Measurements from ENCODE around the gene R3HDML.
A peak's percentile ranks its signal among the peaks of the same experiment; 100 is the strongest.
"Not testable (repeated sequence)": the region's sequence is repeated elsewhere in the genome, so short reads cannot be mapped to it uniquely, and the experiment has no call there.

R3HDML gene

GRCh38 chr20:44296011-44296410 is 40.8 kb upstream of the R3HDML start:
- Histone ChIP-seq H3K4me3 (ENCODE audit: severe bottlenecking) (no peak overlapping the region), H3K27ac (ENCODE audit: poor library complexity, severe bottlenecking) (no peak overlapping the region), H3K36me3 (ENCODE audit: low read depth) (no peaks in the 10 kb centered on the region), H3K27me3 (ENCODE audit: insufficient read depth, poor library complexity, severe bottlenecking) (no peaks in the 10 kb centered on the region), H3K4me1 (ENCODE audit: insufficient read depth, poor library complexity, severe bottlenecking) (no peaks in the 10 kb centered on the region), H3K9me3 (ENCODE audit: severe bottlenecking) (no peaks in the 10 kb centered on the region)
- TF ChIP-seq CTCF (IDR thresholded peaks at IDR 0.05; ENCODE audit: poor library complexity, severe bottlenecking), result no peak
- DNase-seq (ENCODE audit: low spot score) (no peak), ATAC-seq (ENCODE audit: low read depth) (no peak)

GRCh38 chr20:44297721-44298120 is 39.1 kb upstream of the R3HDML start:
- Histone ChIP-seq H3K27ac (ENCODE audit: poor library complexity, severe bottlenecking) (no peak overlapping the region), H3K4me1 (ENCODE audit: insufficient read depth, poor library complexity, severe bottlenecking) (no peaks in the 10 kb centered on the region), H3K27me3 (ENCODE audit: insufficient read depth, poor library complexity, severe bottlenecking) (no peaks in the 10 kb centered on the region), H3K9me3 (ENCODE audit: severe bottlenecking) (no peaks in the 10 kb centered on the region), H3K4me3 (ENCODE audit: severe bottlenecking) (no peak overlapping the region), H3K36me3 (ENCODE audit: low read depth) (no peaks in the 10 kb centered on the region)
- ATAC-seq (ENCODE audit: low read depth) (no peak), DNase-seq (ENCODE audit: low spot score) (no peak)
- TF ChIP-seq CTCF (IDR thresholded peaks at IDR 0.05; ENCODE audit: poor library complexity, severe bottlenecking), result no peak

GRCh38 chr20:44299011-44299535 is 37.8 kb upstream of the R3HDML start:
- peak; percentile 78 for DNase-seq (ENCODE audit: low spot score)
- H3K36me3 ChIP-seq (ENCODE audit: low read depth); H3K4me3 ChIP-seq (ENCODE audit: severe bottlenecking); H3K27ac ChIP-seq (ENCODE audit: poor library complexity, severe bottlenecking); H3K9me3 ChIP-seq (ENCODE audit: severe bottlenecking); ATAC-seq (ENCODE audit: low read depth); H3K4me1 ChIP-seq (ENCODE audit: insufficient read depth, poor library complexity, severe bottlenecking); H3K27me3 ChIP-seq (ENCODE audit: insufficient read depth, poor library complexity, severe bottlenecking): not testable (repeated sequence)

GRCh38 chr20:44301285-44301684 is 35.6 kb upstream of the R3HDML start:
- TF ChIP-seq CTCF (IDR thresholded peaks at IDR 0.05; ENCODE audit: poor library complexity, severe bottlenecking), result no peak
- H3K36me3 ChIP-seq (ENCODE audit: low read depth), result no peaks in the 10 kb centered on the region
- no peaks in the 10 kb centered on the region for H3K4me1 ChIP-seq (ENCODE audit: insufficient read depth, poor library complexity, severe bottlenecking)
- H3K27ac ChIP-seq (ENCODE audit: poor library complexity, severe bottlenecking), result no peak overlapping the region
- no peak overlapping the region for H3K4me3 ChIP-seq (ENCODE audit: severe bottlenecking)
- DNase-seq (ENCODE audit: low spot score), result peak; percentile 11
- no peaks in the 10 kb centered on the region for H3K9me3 ChIP-seq (ENCODE audit: severe bottlenecking)
- H3K27me3 ChIP-seq (ENCODE audit: insufficient read depth, poor library complexity, severe bottlenecking), result no peaks in the 10 kb centered on the region
- no peak for ATAC-seq (ENCODE audit: low read depth)

- H3K27me3 ChIP-seq (ENCODE audit: insufficient read depth, poor library complexity, severe bottlenecking), result no peaks in the 10 kb centered on the region
- ATAC-seq (ENCODE audit: low read depth), result peak; percentile 26; the same call in 1 of the 3 replicates
Measured at GRCh38 chr20:44302026-44302669, 34.7 kb upstream of the R3HDML start.

More at GRCh38 chr20:44302026-44302669, 34.7 kb upstream of the R3HDML start:
- H3K4me1 ChIP-seq (ENCODE audit: insufficient read depth, poor library complexity, severe bottlenecking), result no peaks in the 10 kb centered on the region
- no peaks in the 10 kb centered on the region for H3K36me3 ChIP-seq (ENCODE audit: low read depth)
- no peak overlapping the region for H3K27ac ChIP-seq (ENCODE audit: poor library complexity, severe bottlenecking)
- no peaks in the 10 kb centered on the region for H3K9me3 ChIP-seq (ENCODE audit: severe bottlenecking)
- H3K4me3 ChIP-seq (ENCODE audit: severe bottlenecking), result no peak overlapping the region
- TF ChIP-seq CTCF (IDR thresholded peaks at IDR 0.05; ENCODE audit: poor library complexity, severe bottlenecking), result no peak
- DNase-seq (ENCODE audit: low spot score), result no peak
